NCI-H146 treated with DMSO at 0.1 percent for 48 hours (cell line): ENCODE data around the gene NEMP1.
A peak's percentile ranks its signal among the peaks of the same experiment; 100 is the strongest.
"Not testable (repeated sequence)": the region's sequence is repeated elsewhere in the genome, so short reads cannot be mapped to it uniquely, and the experiment has no call there.

Source experiments
- DNase-seq: peaks from one replicate; lab custom pipeline; 2025; ENCODE audit not compliant: unreplicated experiment; lab: John Stamatoyannopoulos, UW

NEMP1 gene

DNA sequence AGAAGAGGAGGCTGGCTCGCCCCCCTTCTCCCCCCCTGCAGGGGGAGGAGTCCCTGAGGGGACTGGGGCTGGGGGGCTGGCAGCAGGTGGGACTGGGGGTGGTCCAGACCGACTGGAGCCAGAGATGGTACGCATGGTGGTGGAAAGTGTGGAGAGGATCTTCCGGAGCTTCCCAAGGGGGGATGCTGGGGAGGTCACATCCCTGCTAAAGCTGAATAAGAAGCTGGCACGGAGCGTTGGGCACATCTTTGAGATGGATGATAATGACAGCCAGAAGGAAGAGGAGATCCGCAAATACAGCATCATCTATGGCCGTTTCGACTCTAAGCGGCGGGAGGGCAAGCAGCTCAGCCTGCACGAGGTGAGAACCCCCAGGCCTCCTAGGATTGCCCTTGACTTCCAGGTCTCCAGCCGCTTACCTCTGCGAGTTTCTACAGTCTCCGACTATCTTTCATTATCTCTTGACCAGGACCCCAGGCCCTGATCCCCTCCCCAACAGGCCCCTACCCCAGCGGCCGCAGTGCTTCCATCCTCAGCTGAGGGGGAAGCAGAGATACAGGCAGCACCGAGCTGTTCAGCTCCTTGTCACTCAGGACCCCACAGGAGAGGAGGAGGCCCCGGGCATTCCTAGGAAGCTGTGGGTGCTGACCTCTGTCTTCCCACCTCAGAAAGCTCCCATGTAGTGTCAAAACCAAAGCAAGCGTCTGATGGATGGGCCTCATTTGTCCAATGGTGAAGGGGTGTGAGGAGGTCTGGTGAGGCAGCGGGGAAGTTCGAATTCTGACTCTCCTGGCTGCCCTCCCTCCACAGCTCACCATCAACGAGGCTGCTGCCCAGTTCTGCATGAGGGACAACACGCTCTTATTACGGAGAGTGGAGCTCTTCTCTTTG is 13.3 kb upstream of the NEMP1 start:
- DNase-seq, result no peak

DNA sequence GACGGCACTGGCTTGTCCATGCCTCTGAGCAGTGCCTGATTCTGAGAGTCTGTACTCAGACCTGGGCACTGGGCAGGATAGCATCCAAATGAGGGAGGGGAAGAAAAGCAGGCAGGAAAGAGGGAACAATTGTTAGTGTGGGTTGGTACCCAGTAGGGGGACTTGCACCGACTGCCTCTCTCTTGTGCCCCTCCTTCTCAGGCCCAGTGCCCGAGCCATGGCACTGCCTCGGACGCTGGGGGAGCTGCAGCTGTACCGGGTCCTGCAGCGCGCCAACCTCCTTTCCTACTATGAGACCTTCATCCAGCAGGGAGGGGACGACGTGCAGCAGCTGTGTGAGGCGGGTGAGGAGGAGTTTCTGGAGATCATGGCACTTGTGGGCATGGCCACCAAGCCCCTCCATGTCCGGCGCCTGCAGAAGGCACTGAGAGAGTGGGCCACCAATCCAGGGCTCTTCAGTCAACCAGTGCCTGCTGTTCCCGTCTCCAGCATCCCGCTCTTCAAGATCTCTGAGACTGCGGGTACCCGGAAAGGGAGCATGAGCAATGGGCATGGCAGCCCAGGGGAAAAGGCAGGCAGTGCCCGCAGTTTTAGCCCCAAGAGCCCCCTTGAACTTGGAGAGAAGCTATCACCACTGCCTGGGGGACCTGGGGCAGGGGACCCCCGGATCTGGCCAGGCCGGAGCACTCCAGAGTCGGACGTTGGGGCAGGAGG is 12.5 kb upstream of the NEMP1 start:
- DNase-seq, result no peak

DNA sequence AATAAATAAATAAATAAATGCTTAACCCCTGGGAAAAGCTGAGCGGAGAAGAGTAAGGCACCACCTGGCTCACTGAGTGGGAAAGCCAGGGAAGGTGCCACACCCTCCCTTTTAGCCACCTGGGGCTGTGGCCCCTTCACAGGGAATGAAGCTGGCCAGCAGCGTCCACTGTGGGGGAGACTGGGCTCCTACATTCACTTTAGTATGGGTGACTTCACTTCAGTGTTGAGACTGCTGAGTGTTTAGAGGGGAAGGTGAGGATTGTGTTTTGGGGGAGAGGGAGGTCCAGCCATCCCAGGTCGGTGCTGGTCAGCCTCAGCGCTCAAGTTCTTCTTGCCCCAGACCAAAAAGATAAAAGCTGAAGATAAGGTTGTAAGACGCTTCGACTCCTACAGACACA is 11.9 kb upstream of the NEMP1 start:
- DNase-seq, result no peak

DNA sequence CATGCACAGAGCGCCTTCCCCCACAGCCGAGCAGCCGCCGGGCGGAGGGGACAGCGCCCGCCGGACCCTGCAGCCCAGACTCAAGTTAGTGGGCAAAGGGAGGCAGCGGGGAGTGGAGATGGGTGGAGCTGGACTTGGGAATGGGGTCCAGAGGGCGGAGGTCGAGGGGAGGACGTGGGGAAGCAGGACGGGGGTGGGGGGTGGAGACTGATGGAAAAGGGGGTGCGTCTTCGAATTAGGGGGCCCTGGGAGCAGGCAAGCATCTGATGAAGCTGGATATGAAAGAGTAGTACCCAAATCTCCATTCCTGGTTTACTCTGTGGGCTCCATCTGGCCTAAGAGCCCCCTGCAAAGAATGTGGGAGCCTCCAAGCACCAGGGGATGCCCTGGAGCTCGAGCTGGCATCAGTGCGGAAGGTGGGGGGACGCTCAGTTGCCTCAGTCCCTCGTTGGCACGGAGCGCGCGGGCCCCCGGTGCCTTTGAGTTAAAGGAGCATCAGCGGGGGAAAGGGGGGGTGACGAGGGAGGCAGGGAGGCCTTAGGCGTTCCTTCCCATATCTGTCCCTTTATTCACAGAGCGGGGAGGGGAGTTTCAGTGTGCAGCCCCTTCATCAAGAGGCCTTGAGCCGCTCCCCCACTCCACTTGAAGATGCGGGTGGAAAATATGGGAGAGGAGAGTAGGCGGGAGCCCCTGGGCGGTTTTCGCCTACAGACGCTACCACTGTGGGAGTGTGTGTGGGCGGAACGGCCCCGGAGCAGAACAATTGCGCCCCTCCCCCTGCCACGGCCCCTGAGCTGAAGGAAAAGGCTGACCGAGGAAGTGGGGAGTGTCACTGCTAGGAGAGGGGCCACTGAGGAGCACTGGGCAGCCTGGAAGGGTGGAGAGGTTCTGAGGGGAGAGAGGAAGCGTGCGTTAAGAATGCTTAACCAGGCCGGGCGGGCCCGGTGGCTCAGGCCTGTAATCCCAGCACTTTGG is 11.0 kb upstream of the NEMP1 start:
- DNase-seq, result no peak

DNA sequence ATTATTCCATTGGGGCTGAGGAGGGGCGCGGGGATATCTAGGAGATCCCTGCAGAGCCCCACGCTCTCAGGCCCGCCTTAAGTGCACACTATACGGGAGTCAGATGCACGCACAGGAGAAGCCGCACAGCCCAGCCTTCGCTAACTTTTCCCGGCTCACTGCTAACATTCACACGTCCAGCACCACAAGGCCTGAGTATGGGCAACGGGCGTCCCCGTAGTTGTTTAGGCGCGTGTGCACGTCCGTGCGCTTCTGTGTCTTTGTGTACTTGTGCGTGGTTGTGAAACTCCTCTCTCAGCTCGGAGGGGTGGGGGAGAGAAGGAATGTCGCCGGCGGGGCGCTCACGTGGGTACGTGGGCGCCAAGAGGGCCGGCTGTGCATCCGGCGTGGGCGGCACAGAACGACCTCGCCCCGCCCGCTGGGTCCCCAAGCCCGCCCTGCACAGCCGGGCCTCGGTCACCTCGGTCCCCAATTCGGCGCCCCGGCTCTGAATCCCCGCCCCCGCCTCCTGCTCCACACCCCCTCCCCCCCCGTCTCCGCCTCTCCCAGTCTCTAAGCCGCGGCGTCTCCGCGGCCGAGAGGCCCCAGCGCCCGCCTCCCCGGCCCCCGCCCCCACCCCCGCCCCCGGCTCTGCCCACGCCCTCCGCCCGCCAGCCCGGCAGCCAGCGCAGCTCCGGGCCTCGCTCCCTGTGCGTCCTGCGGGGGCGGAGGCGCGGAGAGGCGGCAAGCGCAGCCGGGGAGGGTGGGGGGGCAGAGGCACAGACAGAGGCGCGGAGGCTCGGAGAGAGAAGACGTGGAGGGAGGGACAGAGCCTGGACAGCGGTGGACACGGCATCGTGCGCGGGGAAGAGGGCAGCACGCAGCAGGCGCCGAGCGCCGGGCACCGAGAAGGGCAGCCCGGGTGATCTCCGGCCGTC is 10.0 kb upstream of the NEMP1 start, which contains the start of gene NAB2:
TSS of gene NAB2 (plus strand) at position 761 of the 917 bp plus-strand sequence. CDS start 158 bp downstream, outside the sequence.
- peak; percentile 75 for DNase-seq

DNA sequence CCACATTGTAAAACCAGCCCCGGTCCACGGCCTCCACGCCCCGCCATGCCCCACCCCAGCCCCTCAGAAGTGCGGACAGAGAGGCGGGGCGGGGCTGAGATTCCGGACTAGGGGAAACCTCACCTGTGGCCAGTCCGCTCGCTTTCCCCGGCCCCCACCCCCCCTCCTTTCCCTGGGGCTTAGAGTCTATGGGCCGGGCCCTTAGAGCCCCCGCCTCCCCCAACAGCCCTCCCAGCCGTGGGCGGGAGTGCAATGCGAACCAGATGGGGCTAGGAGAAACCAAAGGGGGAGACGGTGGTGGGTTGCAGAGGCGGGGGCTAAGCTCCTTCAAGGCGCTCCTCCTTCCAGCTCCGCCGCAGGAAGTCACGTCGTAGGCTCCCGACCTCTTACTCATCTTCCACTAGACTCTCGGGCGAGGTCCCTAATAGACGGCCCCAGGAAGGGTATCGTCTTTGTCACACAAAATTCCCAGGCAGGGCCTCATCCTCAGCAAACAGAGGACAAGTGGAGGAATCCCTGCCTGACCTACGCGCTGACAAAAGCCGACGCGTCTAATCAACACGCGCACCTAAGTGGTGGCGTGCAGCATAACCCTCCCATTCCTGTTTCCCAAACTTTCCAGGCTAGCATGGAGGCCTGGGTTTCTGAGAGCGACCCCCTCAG is 9.2 kb upstream of the NEMP1 start:
- DNase-seq, result no peak

DNA sequence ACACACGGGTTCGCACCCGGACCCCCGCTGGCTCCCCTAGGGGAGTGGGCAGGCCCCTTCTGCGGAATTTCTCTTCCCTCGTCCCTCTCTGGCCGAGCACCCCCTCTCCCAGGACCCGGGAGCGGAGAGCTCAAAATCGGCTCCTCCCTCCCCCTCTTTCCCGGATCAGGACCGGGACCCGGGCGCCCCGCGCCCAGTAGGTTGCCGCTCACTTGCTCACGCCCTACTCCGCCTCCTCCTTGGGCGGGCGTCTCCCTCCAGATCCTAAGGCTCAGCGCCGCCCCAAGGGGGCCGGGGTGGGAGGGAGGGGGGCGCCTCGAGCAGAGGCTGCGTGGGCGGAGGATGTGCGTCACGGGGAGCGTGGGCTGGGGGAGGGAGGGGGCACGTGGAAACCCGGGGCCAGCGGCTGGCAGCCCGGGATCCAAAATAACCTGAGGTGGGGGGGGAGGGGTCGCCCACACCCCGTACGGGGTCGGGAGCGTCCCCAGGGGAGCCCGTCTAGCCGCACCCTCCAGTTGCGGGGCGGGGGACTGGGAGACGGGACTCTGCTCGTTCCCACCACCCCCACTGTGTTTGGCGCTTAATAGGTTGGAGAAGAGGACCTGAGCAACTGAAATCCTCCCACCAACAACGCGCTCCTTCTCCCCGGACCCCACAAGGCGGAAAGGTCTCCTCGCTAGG is 8.6 kb upstream of the NEMP1 start:
- peak; percentile 19 for DNase-seq

DNA sequence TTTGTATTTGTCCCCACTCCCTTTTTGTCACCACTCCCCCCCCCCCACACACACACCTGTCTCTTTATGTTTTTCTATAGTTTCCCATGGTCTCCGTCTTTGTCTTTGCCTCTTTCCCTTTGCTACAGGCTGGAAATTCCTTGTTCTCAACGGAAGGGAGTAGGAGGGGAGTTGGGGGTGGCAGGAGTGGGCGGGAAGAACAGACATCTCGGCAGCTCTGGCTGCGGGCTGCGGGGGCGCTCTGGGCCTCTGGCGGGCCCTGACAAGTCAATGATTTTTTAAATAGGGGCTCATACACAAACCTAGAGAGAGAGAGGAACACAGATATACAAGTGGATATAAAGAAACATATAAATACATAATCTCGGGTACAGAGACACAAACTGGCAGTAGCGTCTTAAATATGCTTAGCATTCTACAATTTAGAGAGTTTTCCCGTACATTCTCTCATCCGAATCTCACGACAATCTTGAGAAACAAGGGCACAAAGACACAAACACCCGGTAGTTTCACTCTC is 8.0 kb upstream of the NEMP1 start:
- peak; percentile 32 for DNase-seq

DNA sequence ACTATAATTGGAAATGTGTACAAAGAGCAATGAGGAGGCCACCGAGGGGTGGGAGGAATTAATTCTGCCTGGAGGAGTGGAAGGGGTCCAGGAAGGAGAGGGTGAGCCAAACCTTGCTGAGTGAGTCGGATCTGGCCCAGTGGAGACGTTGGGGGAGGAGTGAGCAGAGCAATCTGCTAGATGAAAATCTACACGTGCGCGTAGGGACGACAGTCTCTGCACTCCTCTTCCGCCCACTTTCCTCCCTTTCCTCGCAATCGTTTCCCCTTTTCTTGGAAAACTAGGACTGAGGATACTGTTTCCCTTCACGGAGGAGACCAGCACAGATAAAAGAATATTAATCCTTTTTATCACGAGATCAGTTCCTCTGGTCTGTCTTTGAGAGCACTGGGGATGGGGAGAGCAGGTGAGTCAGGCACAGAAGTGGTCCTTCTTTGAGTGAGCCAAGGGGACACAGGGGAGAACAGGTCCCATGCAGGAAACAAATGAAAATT is 7.5 kb upstream of the NEMP1 start:
- no peak for DNase-seq

DNA sequence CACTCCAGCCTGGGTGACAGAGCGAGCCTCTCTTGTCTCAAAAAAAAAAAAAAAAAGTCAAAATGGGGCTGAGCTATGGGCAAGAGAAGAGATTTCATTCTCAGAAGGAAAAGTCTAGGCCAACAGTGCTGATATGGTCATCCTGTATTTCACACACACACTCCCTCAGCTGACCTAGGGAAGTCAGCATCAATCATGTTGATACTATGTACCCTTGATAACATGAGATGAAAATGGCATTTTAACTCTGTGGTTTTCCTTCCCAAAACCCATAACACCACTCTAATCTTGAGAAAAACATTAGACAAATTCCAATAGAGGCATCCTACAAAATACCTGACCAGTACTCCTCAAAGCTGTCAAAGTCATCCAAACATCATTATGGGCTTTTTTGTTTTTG is 2.3 kb upstream of the NEMP1 start:
- DNase-seq, result no peak

DNA sequence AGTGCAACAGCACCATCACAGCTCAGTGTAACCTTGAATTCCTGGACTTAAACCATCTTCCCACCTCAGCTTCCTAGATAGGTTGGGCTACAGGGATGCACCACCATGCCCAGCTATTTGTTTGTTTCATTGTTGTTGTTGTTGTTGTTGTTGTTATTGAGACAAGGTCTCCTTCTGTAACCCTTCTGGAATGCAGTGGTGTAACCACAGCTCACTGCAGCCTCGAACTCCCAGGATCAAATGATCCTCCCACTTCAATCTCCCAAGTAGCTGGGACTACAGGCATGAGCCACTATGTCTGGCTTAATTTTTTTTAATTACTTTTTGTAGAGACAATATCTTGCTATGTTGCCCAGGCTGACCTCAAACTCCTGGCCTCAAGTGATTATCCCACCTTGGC is 1.2 kb upstream of the NEMP1 start:
- no peak for DNase-seq

DNA sequence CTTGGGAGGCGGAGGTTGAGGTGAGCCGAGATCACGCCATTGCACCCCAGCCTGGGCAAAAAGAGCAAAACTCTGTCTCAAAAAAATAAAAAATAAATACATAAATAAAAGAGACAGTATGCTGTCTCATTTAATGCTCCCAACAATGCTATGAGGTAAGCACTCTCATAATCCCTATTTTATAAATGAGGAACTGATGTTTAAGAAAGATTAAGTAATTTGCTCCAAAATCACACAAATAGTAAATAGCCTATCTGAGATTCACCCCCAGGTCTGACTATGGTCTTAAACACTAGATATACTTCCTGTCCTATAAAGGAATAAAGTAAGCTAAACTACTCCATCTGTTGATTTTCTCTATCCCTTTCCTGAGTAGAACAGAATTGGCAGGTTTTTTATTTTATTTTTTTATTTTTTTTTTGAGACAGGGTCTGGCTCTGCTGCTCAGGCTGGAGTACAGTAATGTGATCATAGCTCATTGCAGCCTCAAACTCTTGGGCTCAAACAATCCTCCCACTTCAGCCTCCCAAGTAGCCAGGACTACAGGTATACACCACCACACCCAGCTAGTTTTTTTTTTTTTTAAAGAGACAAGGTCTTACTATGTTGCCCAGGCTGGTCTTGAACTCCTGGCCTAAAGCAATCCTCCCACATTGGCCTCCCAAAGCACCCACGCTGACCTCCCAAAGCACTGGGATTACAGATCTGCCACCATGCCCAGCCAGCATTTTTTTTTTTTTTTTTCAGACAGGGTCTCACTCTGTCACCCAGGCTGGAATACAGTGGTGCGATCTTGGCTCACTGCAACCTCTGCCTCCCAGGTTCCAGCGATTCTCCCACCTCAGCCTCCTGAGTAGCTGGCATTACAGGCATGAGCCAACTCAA is 4.8 kb downstream of the NEMP1 start:
- DNase-seq, result not testable (repeated sequence)

DNA sequence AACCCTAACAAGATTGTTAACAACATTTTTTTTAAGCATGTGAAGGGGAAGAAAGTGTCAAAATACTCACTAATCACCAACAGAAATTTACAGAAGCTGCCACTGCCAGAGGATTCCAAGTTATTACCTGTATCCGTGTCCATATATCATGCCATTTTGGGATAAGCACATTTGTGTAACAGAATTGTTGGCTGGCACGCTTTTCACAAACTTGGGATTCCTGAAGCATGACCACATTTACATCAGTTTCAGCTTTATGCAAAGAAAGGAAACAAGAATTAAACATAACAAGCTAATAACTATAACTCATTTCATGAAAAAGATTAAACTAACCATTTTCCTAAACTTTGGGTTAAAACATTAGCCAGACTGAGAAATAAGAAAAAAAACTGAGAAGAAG is 5.9 kb downstream of the NEMP1 start:
- no peak for DNase-seq

DNA sequence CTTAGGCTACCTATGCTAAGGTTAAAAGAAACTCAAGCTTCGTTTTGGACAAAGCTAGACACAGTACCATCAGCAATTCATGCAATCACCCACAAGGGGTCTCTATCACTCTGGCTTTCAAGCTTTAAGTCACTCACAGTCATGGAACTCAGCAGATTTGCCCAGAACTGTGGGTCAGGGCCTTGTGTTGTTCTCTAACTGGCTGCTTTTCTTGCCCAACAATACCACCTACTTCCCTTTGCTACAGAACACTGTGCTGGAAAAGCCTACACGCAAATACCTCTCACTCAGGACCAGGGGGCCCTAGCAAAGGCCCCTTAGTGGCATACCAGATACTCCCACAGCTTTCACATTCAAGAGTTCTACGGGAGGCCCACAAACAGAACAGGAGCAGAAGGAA is 9.1 kb downstream of the NEMP1 start:
- peak; percentile 42 for DNase-seq

DNA sequence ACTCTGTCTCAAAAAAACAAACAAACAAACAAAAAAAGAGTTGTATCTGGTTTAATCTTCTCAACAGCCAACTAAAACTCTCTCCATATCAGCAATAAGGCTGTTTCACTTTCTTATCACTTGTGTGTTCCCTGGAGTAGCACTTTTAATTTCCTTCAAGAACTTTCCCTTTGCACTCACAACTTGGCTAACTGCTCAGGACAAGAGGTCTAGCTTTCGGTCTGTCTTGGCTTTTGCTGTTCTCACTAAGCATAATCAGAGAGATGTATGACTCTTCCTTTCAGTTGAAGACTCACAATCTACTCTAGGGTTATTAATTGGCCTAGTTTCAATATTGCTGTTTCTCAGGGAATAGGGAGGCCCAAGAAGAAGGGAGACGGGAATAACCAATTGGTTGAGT is 12.3 kb downstream of the NEMP1 start:
- DNase-seq, result no peak

DNA sequence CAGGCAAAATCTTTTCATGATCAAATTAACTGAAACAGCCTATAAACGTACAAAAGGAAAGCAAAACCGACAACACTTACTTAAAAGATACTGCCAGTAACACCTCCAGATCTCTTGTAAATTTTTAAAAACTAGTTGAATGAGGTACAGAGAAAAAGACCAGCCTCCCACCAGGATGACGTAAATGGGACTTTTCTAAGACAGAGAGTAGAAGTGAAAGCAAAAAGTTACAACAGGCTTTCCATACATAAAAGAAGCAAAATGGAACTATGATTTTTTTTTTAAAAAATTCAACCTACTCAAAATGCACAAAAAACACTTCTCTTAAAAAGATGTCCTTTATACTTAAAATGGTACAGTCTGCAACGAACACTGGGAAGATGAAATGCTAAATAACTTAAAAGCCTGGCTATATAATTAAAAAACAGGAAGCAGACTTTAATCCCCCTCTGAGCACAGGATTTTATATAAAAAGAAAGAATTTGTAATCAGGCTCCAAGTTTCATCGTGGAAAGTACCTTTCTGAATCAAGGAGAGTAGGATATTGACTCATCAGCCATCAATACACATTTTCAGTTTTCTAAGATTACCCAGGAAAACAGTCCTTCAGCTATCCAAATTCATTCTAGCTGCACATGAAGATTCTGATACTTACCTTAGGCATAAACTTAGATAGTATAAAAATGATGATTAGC is 14.5 kb downstream of the NEMP1 start:
- no peak for DNase-seq

DNA sequence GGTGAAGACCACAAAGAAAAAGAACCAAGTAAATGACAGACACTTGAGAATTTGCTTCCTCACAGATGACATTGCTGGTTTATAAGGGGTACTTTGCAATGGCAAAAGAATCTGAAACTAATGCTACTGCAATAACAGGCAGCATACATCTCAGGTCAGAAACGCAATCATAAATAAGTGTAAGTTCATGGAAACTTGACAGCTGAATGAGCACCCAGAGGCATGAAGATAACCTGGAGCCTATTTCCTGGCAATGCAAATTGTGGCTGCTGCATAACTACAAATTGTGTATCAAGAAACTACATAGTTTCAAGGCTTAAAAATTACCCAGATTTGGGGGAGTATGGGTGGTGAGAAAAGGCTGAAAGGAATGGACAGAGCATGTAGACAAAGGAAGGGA is 20.1 kb downstream of the NEMP1 start:
- DNase-seq, result no peak
